SK-N-SH treated with all-trans-retinoic acid at 6 μM for 48 hours (cell line): Measurements from ENCODE around the gene SMYD2.

ENCODE experiments used
- ATAC-seq: fragments of 200-7000 bp; cut with Tn5 transposase; 3 replicates; pipeline ENCODE4 v1.9.1; 2020; ENCODE audit warnings: mild to moderate bottlenecking, moderate library complexity
- ARNTL ChIP-seq: fragments of 450-650 bp; formaldehyde crosslinking; IDR thresholded peaks from 2 replicates; pipeline ENCODE4 v1.5.0; 2020; ENCODE audit warnings: low read depth, mild to moderate bottlenecking, moderate library complexity, borderline replicate concordance
- BACH2 ChIP-seq: fragments of 250-450 bp; sonication (Bioruptor Pico); IDR thresholded peaks from 2 replicates; pipeline ENCODE4 v1.9.0; 2021; ENCODE audit warnings: mild to moderate bottlenecking, borderline replicate concordance
- CSDC2 ChIP-seq: fragments of 250-450 bp; sonication (Bioruptor Pico); IDR thresholded peaks from 2 replicates; pipeline ENCODE4 v1.5.0; 2020; ENCODE audit warnings: mild to moderate bottlenecking, moderate library complexity
- ESRRG ChIP-seq: fragments of 250-450 bp; sonication (Bioruptor Pico); IDR thresholded peaks from 2 replicates; pipeline ENCODE4 v1.6.1; 2021; ENCODE audit warnings: mild to moderate bottlenecking
- GLIS3 ChIP-seq: fragments of 250-450 bp; sonication (Bioruptor Pico); IDR thresholded peaks from 2 replicates; pipeline ENCODE4 v1.5.0; 2020; ENCODE audit warnings: mild to moderate bottlenecking, moderate library complexity
- ISL1 ChIP-seq: fragments of 250-450 bp; sonication (Bioruptor Pico); IDR thresholded peaks from 2 replicates; pipeline ENCODE4 v2.1.2; 2022; ENCODE audit warnings: mild to moderate bottlenecking, moderate library complexity
- OSR1 ChIP-seq: fragments of 250-450 bp; sonication (Bioruptor Pico); IDR thresholded peaks from 2 replicates; pipeline ENCODE4 v1.8.0; 2022; ENCODE audit warnings: moderate library complexity, mild to moderate bottlenecking, inconsistent platforms
- PATZ1 ChIP-seq: fragments of 250-450 bp; sonication (Bioruptor Pico); IDR thresholded peaks from 2 replicates; pipeline ENCODE4 v1.8.0; 2020; ENCODE audit warnings: mild to moderate bottlenecking, moderate library complexity, borderline replicate concordance
- POU6F1 ChIP-seq: fragments of 250-450 bp; sonication (Bioruptor Pico); IDR thresholded peaks from 2 replicates; pipeline ENCODE4 v1.8.0; 2021; ENCODE audit warnings: low read depth, mild to moderate bottlenecking, moderate library complexity, borderline replicate concordance
- PPARA ChIP-seq: fragments of 250-450 bp; sonication (Bioruptor Pico); IDR thresholded peaks from 2 replicates; pipeline ENCODE4 v1.5.0; 2020; ENCODE audit warnings: mild to moderate bottlenecking, borderline replicate concordance
- RARB ChIP-seq: fragments of 250-450 bp; sonication (Bioruptor Pico); IDR thresholded peaks from 2 replicates; pipeline ENCODE4 v1.8.0; 2021; ENCODE audit warnings: mild to moderate bottlenecking, moderate library complexity
- SNAI2 ChIP-seq: fragments of 250-450 bp; sonication (Bioruptor Pico); IDR thresholded peaks from 2 replicates; pipeline ENCODE4 v1.5.0; 2020; ENCODE audit warnings: mild to moderate bottlenecking, moderate library complexity
- TCF4 ChIP-seq: fragments of 250-450 bp; sonication (Bioruptor Pico); IDR thresholded peaks from 2 replicates; pipeline ENCODE4 v1.8.0; 2021; ENCODE audit warnings: mild to moderate bottlenecking, moderate library complexity, borderline replicate concordance
- TOX ChIP-seq: fragments of 250-450 bp; sonication (Bioruptor Pico); IDR thresholded peaks from 2 replicates; pipeline ENCODE4 v1.8.0; 2021; ENCODE audit warnings: mild to moderate bottlenecking, moderate library complexity, borderline replicate concordance
- TSHZ2 ChIP-seq: fragments of 250-450 bp; sonication (Bioruptor Pico); IDR thresholded peaks from 2 replicates; pipeline ENCODE4 v1.5.0; 2020; ENCODE audit warnings: mild to moderate bottlenecking, moderate library complexity
- ZC3H10 ChIP-seq: fragments of 250-450 bp; sonication (Bioruptor Pico); IDR thresholded peaks from 2 replicates; pipeline ENCODE4 v1.5.1; 2021; ENCODE audit warnings: mild to moderate bottlenecking, moderate library complexity
- ZFP3 ChIP-seq: fragments of 250-450 bp; sonication (Bioruptor Pico); IDR thresholded peaks from 2 replicates; pipeline ENCODE4 v1.5.0; 2020; ENCODE audit warnings: mild to moderate bottlenecking, moderate library complexity
- ZFP30 ChIP-seq: fragments of 450-650 bp; formaldehyde crosslinking; IDR thresholded peaks from 2 replicates; pipeline ENCODE4 v1.5.0; 2022; ENCODE audit warnings: mild to moderate bottlenecking, moderate library complexity
- ZNF565 ChIP-seq: fragments of 450-650 bp; formaldehyde crosslinking; conservative IDR thresholded peaks from 2 replicates; pipeline ENCODE4 v1.5.0; 2020; ENCODE audit warnings: low read depth, mild to moderate bottlenecking, moderate library complexity
- ZNF70 ChIP-seq: fragments of 450-650 bp; formaldehyde crosslinking; IDR thresholded peaks from 2 replicates; pipeline ENCODE4 v1.5.0; 2020; ENCODE audit warnings: mild to moderate bottlenecking, moderate library complexity
- ZNF8 ChIP-seq: fragments of 450-650 bp; formaldehyde crosslinking; IDR thresholded peaks from 2 replicates; pipeline ENCODE4 v1.5.0; 2020; ENCODE audit warnings: mild to moderate bottlenecking, moderate library complexity
- TF ChIP-seq, protein P1 (sequence below): fragments of 250-450 bp; sonication (Bioruptor Pico); IDR thresholded peaks from 2 replicates; pipeline ENCODE4 v1.5.1; 2021; ENCODE audit warnings: mild to moderate bottlenecking, moderate library complexity
- TF ChIP-seq, protein P2 (sequence below): fragments of 250-450 bp; sonication (Bioruptor Pico); IDR thresholded peaks from 2 replicates; pipeline ENCODE4 v1.5.1; 2020; ENCODE audit warnings: low read depth, mild to moderate bottlenecking, moderate library complexity

SMYD2 gene

GRCh38 chr1:214301526-214301925, 20.6 kb downstream of the SMYD2 start:
- ATAC-seq, result no peak
- TF ChIP-seq TSHZ2 (CRISPR knock-in tag) (no peak), OSR1 (no peak), ZNF8 (CRISPR knock-in tag) (no peak), CSDC2 (no peak), GLIS3 (CRISPR knock-in tag) (no peak), ISL1 (CRISPR knock-in tag) (no peak), ZNF70 (CRISPR knock-in tag) (no peak), ZFP3 (CRISPR knock-in tag) (no peak), ZC3H10 (CRISPR knock-in tag) (no peak), PATZ1 (CRISPR knock-in tag) (no peak), TCF4 (CRISPR knock-in tag) (no peak), PPARA (CRISPR knock-in tag) (no peak), TOX (no peak), ESRRG (CRISPR knock-in tag) (no peak), SNAI2 (CRISPR knock-in tag) (no peak), ARNTL (CRISPR knock-in tag) (no peak), POU6F1 (CRISPR knock-in tag) (no peak)
- TF ChIP-seq, protein P1, sequence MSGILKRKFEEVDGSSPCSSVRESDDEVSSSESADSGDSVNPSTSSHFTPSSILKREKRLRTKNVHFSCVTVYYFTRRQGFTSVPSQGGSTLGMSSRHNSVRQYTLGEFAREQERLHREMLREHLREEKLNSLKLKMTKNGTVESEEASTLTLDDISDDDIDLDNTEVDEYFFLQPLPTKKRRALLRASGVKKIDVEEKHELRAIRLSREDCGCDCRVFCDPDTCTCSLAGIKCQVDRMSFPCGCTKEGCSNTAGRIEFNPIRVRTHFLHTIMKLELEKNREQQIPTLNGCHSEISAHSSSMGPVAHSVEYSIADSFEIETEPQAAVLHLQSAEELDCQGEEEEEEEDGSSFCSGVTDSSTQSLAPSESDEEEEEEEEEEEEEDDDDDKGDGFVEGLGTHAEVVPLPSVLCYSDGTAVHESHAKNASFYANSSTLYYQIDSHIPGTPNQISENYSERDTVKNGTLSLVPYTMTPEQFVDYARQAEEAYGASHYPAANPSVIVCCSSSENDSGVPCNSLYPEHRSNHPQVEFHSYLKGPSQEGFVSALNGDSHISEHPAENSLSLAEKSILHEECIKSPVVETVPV, result no peak
- TF ChIP-seq, protein P2, sequence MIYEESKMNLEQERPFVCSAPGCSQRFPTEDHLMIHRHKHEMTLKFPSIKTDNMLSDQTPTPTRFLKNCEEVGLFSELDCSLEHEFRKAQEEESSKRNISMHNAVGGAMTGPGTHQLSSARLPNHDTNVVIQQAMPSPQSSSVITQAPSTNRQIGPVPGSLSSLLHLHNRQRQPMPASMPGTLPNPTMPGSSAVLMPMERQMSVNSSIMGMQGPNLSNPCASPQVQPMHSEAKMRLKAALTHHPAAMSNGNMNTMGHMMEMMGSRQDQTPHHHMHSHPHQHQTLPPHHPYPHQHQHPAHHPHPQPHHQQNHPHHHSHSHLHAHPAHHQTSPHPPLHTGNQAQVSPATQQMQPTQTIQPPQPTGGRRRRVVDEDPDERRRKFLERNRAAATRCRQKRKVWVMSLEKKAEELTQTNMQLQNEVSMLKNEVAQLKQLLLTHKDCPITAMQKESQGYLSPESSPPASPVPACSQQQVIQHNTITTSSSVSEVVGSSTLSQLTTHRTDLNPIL (CRISPR knock-in tag), result no peak

GRCh38 chr1:214303141-214303930, 22.4 kb downstream of the SMYD2 start:
- TF ChIP-seq ESRRG (CRISPR knock-in tag), result no peak
- no peak for ATAC-seq

DNA sequence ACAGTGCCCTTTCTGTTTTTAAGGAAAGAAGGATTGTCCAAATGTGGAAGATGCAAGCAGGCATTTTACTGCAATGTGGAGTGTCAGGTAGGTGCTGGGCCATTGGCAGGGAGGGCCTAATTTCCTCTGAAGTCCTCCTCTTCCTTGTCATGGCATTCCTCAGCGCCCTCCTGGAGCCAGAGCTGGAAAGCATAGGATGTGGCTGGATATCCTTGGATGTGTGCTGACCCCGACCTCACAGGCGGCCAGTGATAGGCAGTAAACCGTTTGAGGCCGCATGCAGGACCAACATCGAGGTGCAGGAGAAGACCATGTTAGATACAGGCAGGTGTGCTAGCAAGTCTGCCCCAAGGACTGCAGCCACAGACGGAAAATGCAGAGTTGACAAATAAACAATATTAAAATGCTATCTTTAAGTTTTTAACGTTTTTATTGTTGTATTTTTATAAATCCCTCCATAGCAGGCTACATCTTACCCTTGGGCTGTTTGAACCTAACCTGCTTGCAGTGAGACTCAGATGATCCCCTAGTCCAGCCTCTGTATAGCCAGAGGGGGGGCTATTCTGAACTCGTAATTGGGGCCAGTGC, 24.3 kb downstream of the SMYD2 start:
- ATAC-seq, result no peak
- TF ChIP-seq ZFP30 (CRISPR knock-in tag) (no peak), ISL1 (CRISPR knock-in tag) (no peak), RARB (CRISPR knock-in tag) (no peak), OSR1 (no peak), BACH2 (CRISPR knock-in tag) (no peak), ZNF565 (no peak), PATZ1 (CRISPR knock-in tag) (no peak), PPARA (CRISPR knock-in tag) (no peak), TCF4 (CRISPR knock-in tag) (no peak), CSDC2 (no peak), SNAI2 (CRISPR knock-in tag) (no peak)
- TF ChIP-seq, protein P1, result no peak
- TF ChIP-seq, protein P2 (CRISPR knock-in tag), result no peak
